Measurements from ENCODE around the gene SIX2. TPM values are rescaled to one million over a fixed set of nuclear protein-coding genes. Genes with fewer than 3 reads are reported as not detected.

SIX2 gene
- total RNA-seq, 1 experiment from 2014 or later, result 1.9 TPM

GRCh38 chr2:45024600-45025291, 15.5 kb upstream of the SIX2 start:
- no peak overlapping the region for H3K4me3 ChIP-seq (ENCODE audit: low read depth, low read length)
- H3K27ac Mint-ChIP-seq (ENCODE audit: unreplicated experiment), result no peak overlapping the region
- H3K27me3 Mint-ChIP-seq (ENCODE audit: insufficient read depth, unreplicated experiment), result peaks cover 9% of the 10 kb centered on the region
- H3K9me3 ChIP-seq, result no peaks in the 10 kb centered on the region
- H3K9me3 Mint-ChIP-seq (ENCODE audit: unreplicated experiment), result no peaks in the 10 kb centered on the region
- no peaks in the 10 kb centered on the region for H3K4me1 ChIP-seq
- intact Hi-C loops (cut with micrococcal nuclease; ENCODE audit: unreplicated experiment), result no loop called here
- no peak for DNase-seq
- no peak for TF ChIP-seq CTCF (IDR thresholded peaks at IDR 0.05; ENCODE audit: insufficient read depth in 1 of 2, low read depth in 1 of 2, low read length in 1 of 2, severe bottlenecking in 1 of 2, unreplicated experiment in 1 of 2)
- POLR2A ChIA-PET, result no interaction called here
- H3K36me3 ChIP-seq (ENCODE audit: control insufficient read depth, insufficient read depth, low read length), result no peaks in the 10 kb centered on the region
- H3K4me1 Mint-ChIP-seq (ENCODE audit: low read depth, unreplicated experiment), result peaks cover 6% of the 10 kb centered on the region
- H3K36me3 Mint-ChIP-seq (ENCODE audit: insufficient read depth, unreplicated experiment), result no peaks in the 10 kb centered on the region
- no peak overlapping the region for H3K4me3 Mint-ChIP-seq (ENCODE audit: unreplicated experiment)
- peaks cover 2% of the 10 kb centered on the region for H3K27me3 ChIP-seq (replicated peaks; ENCODE audit: control insufficient read depth, insufficient read depth, low read length)
- CTCF ChIA-PET, result no interaction called here
- BruUV-seq (replicated peaks), result no TSS peak

GRCh38 chr2:45024097-45024496, 14.8 kb upstream of the SIX2 start:
- no peaks in the 10 kb centered on the region for H3K36me3 ChIP-seq (ENCODE audit: control insufficient read depth, insufficient read depth, low read length)
- H3K27me3 ChIP-seq (replicated peaks; ENCODE audit: control insufficient read depth, insufficient read depth, low read length), result peaks cover 2% of the 10 kb centered on the region
- no peak overlapping the region for H3K4me3 ChIP-seq (ENCODE audit: low read depth, low read length)
- intact Hi-C loops (cut with micrococcal nuclease; ENCODE audit: unreplicated experiment), result no loop called here
- H3K27ac Mint-ChIP-seq (ENCODE audit: unreplicated experiment), result no peak overlapping the region
- DNase-seq, result no peak
- POLR2A ChIA-PET, result no interaction called here
- peaks cover 9% of the 10 kb centered on the region for H3K27me3 Mint-ChIP-seq (ENCODE audit: insufficient read depth, unreplicated experiment)
- no peaks in the 10 kb centered on the region for H3K4me1 ChIP-seq
- peaks cover 6% of the 10 kb centered on the region for H3K4me1 Mint-ChIP-seq (ENCODE audit: low read depth, unreplicated experiment)
- H3K4me3 Mint-ChIP-seq (ENCODE audit: unreplicated experiment), result no peak overlapping the region
- H3K9me3 Mint-ChIP-seq (ENCODE audit: unreplicated experiment), result no peaks in the 10 kb centered on the region
- H3K36me3 Mint-ChIP-seq (ENCODE audit: insufficient read depth, unreplicated experiment), result no peaks in the 10 kb centered on the region
- CTCF ChIA-PET, result no interaction called here
- TF ChIP-seq CTCF (IDR thresholded peaks at IDR 0.05; ENCODE audit: insufficient read depth in 1 of 2, low read depth in 1 of 2, low read length in 1 of 2, severe bottlenecking in 1 of 2, unreplicated experiment in 1 of 2), result no peak
- no peaks in the 10 kb centered on the region for H3K9me3 ChIP-seq
- BruUV-seq (replicated peaks), result no TSS peak

GRCh38 chr2:45020439-45020838, 11.2 kb upstream of the SIX2 start:
- Histone ChIP-seq H3K4me3 (ENCODE audit: low read depth, low read length) (no peak overlapping the region), H3K36me3 (ENCODE audit: control insufficient read depth, insufficient read depth, low read length) (no peaks in the 10 kb centered on the region), H3K27me3 (replicated peaks; ENCODE audit: control insufficient read depth, insufficient read depth, low read length) (no peaks in the 10 kb centered on the region), H3K4me1 (no peaks in the 10 kb centered on the region), H3K9me3 (no peaks in the 10 kb centered on the region)
- H3K27me3 Mint-ChIP-seq (ENCODE audit: insufficient read depth, unreplicated experiment), result peaks cover 9% of the 10 kb centered on the region
- no peaks in the 10 kb centered on the region for H3K9me3 Mint-ChIP-seq (ENCODE audit: unreplicated experiment)
- BruUV-seq (replicated peaks), result no TSS peak
- ChIA-PET POLR2A (no interaction called here), CTCF (no interaction called here)
- H3K36me3 Mint-ChIP-seq (ENCODE audit: insufficient read depth, unreplicated experiment), result no peaks in the 10 kb centered on the region
- peak in 1 of 2 experiments; percentile 13 for TF ChIP-seq CTCF (IDR thresholded peaks at IDR 0.05; ENCODE audit: insufficient read depth in 1 of 2, low read depth in 1 of 2, low read length in 1 of 2, severe bottlenecking in 1 of 2, unreplicated experiment in 1 of 2)
- intact Hi-C loops (cut with micrococcal nuclease; ENCODE audit: unreplicated experiment), result no loop called here
- no peak overlapping the region for H3K4me3 Mint-ChIP-seq (ENCODE audit: unreplicated experiment)
- DNase-seq, result no peak
- H3K4me1 Mint-ChIP-seq (ENCODE audit: low read depth, unreplicated experiment), result peaks cover 4% of the 10 kb centered on the region
- H3K27ac Mint-ChIP-seq (ENCODE audit: unreplicated experiment), result no peak overlapping the region

All from Caco-2 (cell line).